Measurements from ENCODE around the gene ABCA1. TPM values are rescaled to one million over a fixed set of nuclear protein-coding genes. Genes with fewer than 3 reads are reported as not detected.

ABCA1 gene
- total RNA-seq, 1 donor = 73.1 TPM

GRCh38 chr9:104866191-104866590 is 61.8 kb downstream of the ABCA1 start:
- Histone ChIP-seq H3K4me2 (ENCODE audit: insufficient read depth, low read length) (no peak overlapping the region), H3K36me3 (ENCODE audit: insufficient read depth, low read length) (no peaks in the 10 kb centered on the region), H3K4me1 (ENCODE audit: insufficient read depth, low read length) (peaks cover 46% of the 10 kb centered on the region), H4K20me1 (ENCODE audit: insufficient read depth, low read length) (no peaks in the 10 kb centered on the region), H3K4me3 (ENCODE audit: insufficient read depth, low read length) (no peak overlapping the region), H3K27me3 (ENCODE audit: insufficient read depth, low read length) (no peaks in the 10 kb centered on the region), H2AFZ (ENCODE audit: low read length) (no peak overlapping the region), H3K27ac (ENCODE audit: low read depth, low read length) (no peak overlapping the region), H3K79me2 (ENCODE audit: insufficient read depth, low read length) (no peaks in the 10 kb centered on the region), H3K9me3 (ENCODE audit: low read depth, low read length) (no peaks in the 10 kb centered on the region)
- DNase-seq (ENCODE audit: insufficient read length, low spot score, missing footprints) = no peak
- TF ChIP-seq, protein P1, sequence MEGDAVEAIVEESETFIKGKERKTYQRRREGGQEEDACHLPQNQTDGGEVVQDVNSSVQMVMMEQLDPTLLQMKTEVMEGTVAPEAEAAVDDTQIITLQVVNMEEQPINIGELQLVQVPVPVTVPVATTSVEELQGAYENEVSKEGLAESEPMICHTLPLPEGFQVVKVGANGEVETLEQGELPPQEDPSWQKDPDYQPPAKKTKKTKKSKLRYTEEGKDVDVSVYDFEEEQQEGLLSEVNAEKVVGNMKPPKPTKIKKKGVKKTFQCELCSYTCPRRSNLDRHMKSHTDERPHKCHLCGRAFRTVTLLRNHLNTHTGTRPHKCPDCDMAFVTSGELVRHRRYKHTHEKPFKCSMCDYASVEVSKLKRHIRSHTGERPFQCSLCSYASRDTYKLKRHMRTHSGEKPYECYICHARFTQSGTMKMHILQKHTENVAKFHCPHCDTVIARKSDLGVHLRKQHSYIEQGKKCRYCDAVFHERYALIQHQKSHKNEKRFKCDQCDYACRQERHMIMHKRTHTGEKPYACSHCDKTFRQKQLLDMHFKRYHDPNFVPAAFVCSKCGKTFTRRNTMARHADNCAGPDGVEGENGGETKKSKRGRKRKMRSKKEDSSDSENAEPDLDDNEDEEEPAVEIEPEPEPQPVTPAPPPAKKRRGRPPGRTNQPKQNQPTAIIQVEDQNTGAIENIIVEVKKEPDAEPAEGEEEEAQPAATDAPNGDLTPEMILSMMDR (IDR thresholded peaks at IDR 0.05; ENCODE audit: extremely low read depth, low read depth, low read length) = no peak

GRCh38 chr9:104864675-104865104 is 63.3 kb downstream of the ABCA1 start:
- peak overlapping the region; percentile 16 for H3K4me2 ChIP-seq (ENCODE audit: insufficient read depth, low read length)
- no peak overlapping the region for H3K4me3 ChIP-seq (ENCODE audit: insufficient read depth, low read length)

DNA sequence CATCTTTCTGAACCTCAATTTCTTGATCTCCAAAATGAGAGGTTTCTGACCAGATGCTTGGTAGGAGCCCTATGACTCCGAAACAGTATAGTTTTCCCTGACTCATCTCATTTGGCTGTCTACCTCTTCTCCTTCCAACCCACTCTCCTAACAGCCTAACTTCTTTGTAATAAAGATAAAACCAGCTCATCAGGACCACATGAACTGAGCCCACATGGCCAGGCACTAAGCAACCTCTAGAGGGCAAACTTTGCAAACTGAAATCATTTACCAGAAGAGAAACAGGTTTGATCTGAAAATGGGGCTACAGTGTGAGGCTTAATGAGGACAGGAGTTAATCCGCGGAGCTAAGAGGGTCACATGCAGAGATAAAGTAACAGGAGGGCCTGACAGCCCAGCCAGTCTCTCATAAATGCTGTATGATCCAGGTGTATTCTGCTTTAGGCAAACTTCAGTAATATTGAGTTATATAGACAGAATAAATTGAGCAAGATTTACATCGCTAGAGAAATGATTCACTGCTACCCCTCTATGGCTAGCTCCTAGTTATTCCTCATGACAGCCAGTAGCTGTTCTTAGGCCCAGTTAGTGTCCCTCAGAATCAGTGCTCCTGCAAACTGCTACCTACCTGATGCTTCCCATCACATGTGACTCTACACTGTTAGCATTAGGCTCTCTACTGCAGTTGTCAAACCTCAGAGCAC is 64.6 kb downstream of the ABCA1 start:
- TF ChIP-seq, protein P1 (IDR thresholded peaks at IDR 0.05; ENCODE audit: extremely low read depth, low read depth, low read length) = peak; percentile 96
- Histone ChIP-seq H3K4me1 (ENCODE audit: insufficient read depth, low read length) (peaks cover 37% of the 10 kb centered on the region), H3K4me2 (ENCODE audit: insufficient read depth, low read length) (peak overlapping the region; percentile 40), H2AFZ (ENCODE audit: low read length) (no peak overlapping the region), H3K27me3 (ENCODE audit: insufficient read depth, low read length) (no peaks in the 10 kb centered on the region), H3K36me3 (ENCODE audit: insufficient read depth, low read length) (no peaks in the 10 kb centered on the region), H3K27ac (ENCODE audit: low read depth, low read length) (peak overlapping the region; percentile 45), H3K4me3 (ENCODE audit: insufficient read depth, low read length) (no peak overlapping the region), H3K9me3 (ENCODE audit: low read depth, low read length) (no peaks in the 10 kb centered on the region), H3K79me2 (ENCODE audit: insufficient read depth, low read length) (no peaks in the 10 kb centered on the region), H4K20me1 (ENCODE audit: insufficient read depth, low read length) (no peaks in the 10 kb centered on the region)
- DNase-seq (ENCODE audit: insufficient read length, low spot score, missing footprints) = peak; percentile 97

More at GRCh38 chr9:104864675-104865104, 63.3 kb downstream of the ABCA1 start:
- H3K4me1 ChIP-seq (ENCODE audit: insufficient read depth, low read length) = peaks cover 38% of the 10 kb centered on the region
- TF ChIP-seq, protein P1 (IDR thresholded peaks at IDR 0.05; ENCODE audit: extremely low read depth, low read depth, low read length) = no peak
- H3K27ac ChIP-seq (ENCODE audit: low read depth, low read length) = peak overlapping the region; percentile 45
- no peaks in the 10 kb centered on the region for H3K79me2 ChIP-seq (ENCODE audit: insufficient read depth, low read length)
- H3K9me3 ChIP-seq (ENCODE audit: low read depth, low read length) = no peaks in the 10 kb centered on the region
- H2AFZ ChIP-seq (ENCODE audit: low read length) = peak overlapping the region; percentile 27
- H4K20me1 ChIP-seq (ENCODE audit: insufficient read depth, low read length) = no peaks in the 10 kb centered on the region
- H3K36me3 ChIP-seq (ENCODE audit: insufficient read depth, low read length) = no peaks in the 10 kb centered on the region
- no peaks in the 10 kb centered on the region for H3K27me3 ChIP-seq (ENCODE audit: insufficient read depth, low read length)
- DNase-seq (ENCODE audit: insufficient read length, low spot score, missing footprints) = peak; percentile 93

DNA sequence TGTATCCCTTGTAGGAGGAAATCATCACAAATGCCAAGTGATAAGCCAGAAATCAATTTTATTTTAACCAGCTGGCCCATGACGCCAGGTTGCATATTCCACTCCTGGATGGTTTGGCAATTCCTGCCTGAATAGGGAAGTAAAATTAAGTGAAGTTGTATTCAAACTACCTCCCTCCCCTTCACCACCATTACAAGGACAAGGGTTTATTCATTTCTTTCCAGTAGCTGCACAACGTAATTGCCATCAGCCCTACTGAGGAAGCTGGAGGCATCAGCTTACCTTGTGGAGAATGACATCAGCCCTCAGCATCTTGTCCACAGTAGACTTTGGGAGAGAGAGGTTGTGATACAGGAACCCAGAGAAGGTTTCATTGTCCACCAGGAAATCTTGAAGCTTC is 66.6 kb downstream of the ABCA1 start:
- no peak overlapping the region for H2AFZ ChIP-seq (ENCODE audit: low read length)
- H3K4me1 ChIP-seq (ENCODE audit: insufficient read depth, low read length) = peaks cover 52% of the 10 kb centered on the region
- H3K36me3 ChIP-seq (ENCODE audit: insufficient read depth, low read length) = no peaks in the 10 kb centered on the region
- H3K4me3 ChIP-seq (ENCODE audit: insufficient read depth, low read length) = no peak overlapping the region
- no peaks in the 10 kb centered on the region for H3K79me2 ChIP-seq (ENCODE audit: insufficient read depth, low read length)
- no peak overlapping the region for H3K4me2 ChIP-seq (ENCODE audit: insufficient read depth, low read length)
- DNase-seq (ENCODE audit: insufficient read length, low spot score, missing footprints) = no peak
- no peaks in the 10 kb centered on the region for H4K20me1 ChIP-seq (ENCODE audit: insufficient read depth, low read length)
- H3K27ac ChIP-seq (ENCODE audit: low read depth, low read length) = no peak overlapping the region
- H3K9me3 ChIP-seq (ENCODE audit: low read depth, low read length) = no peaks in the 10 kb centered on the region
- no peaks in the 10 kb centered on the region for H3K27me3 ChIP-seq (ENCODE audit: insufficient read depth, low read length)
- TF ChIP-seq, protein P1 (IDR thresholded peaks at IDR 0.05; ENCODE audit: extremely low read depth, low read depth, low read length) = no peak

Measured in osteoblast (primary cell).